GM12878 (cell line): ENCODE results near the gene TMIGD3. TPM values are rescaled to one million over a fixed set of nuclear protein-coding genes. Genes with fewer than 3 reads are reported as not detected.

Source experiments
- CBFB ChIP-seq: IDR thresholded peaks from 2 replicates; pipeline ENCODE4 v1.6.1; 2016; ENCODE audit warnings: antibody characterized with exemption, low read depth
- CBX5 ChIP-seq: sonication (generic); IDR thresholded peaks from 2 replicates; pipeline ENCODE4 v1.6.1; 2016; ENCODE audit warnings: low read depth, moderate library complexity, mild to moderate bottlenecking, inconsistent platforms
- CREB1 ChIP-seq: IDR thresholded peaks from 2 replicates; pipeline ENCODE4 v1.6.1; 2012; ENCODE audit warnings: low read depth, mild to moderate bottlenecking, inconsistent platforms
- EZH2 ChIP-seq: IDR thresholded peaks from 2 replicates; pipeline ENCODE4 v1.6.1; 2012; ENCODE audit warnings: low read depth, mild to moderate bottlenecking, control low read depth, inconsistent platforms, low read length, borderline replicate concordance; ENCODE audit not compliant: control insufficient read depth
- HCFC1 ChIP-seq: fragments of 150-350 bp; IDR thresholded peaks from 2 replicates; pipeline ENCODE4 v1.6.1; 2014; ENCODE audit warnings: low read length
- NBN ChIP-seq: fragments of 450-650 bp; IDR thresholded peaks from 2 replicates; pipeline ENCODE4 v1.6.1; 2016
- PAX8 ChIP-seq: fragments of 450-650 bp; IDR thresholded peaks from 2 replicates; pipeline ENCODE4 v1.6.1; 2017; ENCODE audit warnings: mild to moderate bottlenecking, moderate library complexity
- PML ChIP-seq: IDR thresholded peaks from 2 replicates; pipeline ENCODE4 v1.6.1; 2012; ENCODE audit warnings: low read length, inconsistent platforms
- RAD21 ChIP-seq: IDR thresholded peaks from 2 replicates; pipeline ENCODE4 v1.6.1; 2011; ENCODE audit warnings: mild to moderate bottlenecking, low read depth, low read length, moderate library complexity; ENCODE audit not compliant: insufficient read depth
- RB1 ChIP-seq: fragments of 450-650 bp; formaldehyde crosslinking; IDR thresholded peaks from 2 replicates; pipeline ENCODE4 v1.6.1; 2017; ENCODE audit warnings: mild to moderate bottlenecking, borderline replicate concordance
- RCOR1 ChIP-seq: conservative IDR thresholded peaks from 2 replicates; pipeline ENCODE4 v1.6.1; 2012; ENCODE audit warnings: low read depth, low read length, improper control_type of control experiment
- SMC3 ChIP-seq: IDR thresholded peaks from 2 replicates; pipeline ENCODE4 v1.6.1; 2011; ENCODE audit warnings: low read length, improper control_type of control experiment, borderline replicate concordance
- SP1 ChIP-seq: IDR thresholded peaks from one replicate; pipeline ENCODE4 v1.6.1; 2011; ENCODE audit warnings: low read depth, low read length
- STAT3 ChIP-seq: IDR thresholded peaks from 2 replicates; pipeline ENCODE4 v1.6.1; 2011; ENCODE audit warnings: low read depth, low read length, improper control_type of control experiment
- SUZ12 ChIP-seq: fragments of 200-600 bp; sonication (generic); IDR thresholded peaks from one replicate; pipeline ENCODE4 v1.6.1; 2018; ENCODE audit warnings: antibody characterized with exemption, mild to moderate bottlenecking; ENCODE audit not compliant: unreplicated experiment
- ZBED1 ChIP-seq: IDR thresholded peaks from 2 replicates; pipeline ENCODE4 v1.6.1; 2016; ENCODE audit warnings: borderline replicate concordance
- ZBTB33 ChIP-seq: fragments of 450-650 bp; IDR thresholded peaks from 2 replicates; pipeline ENCODE4 v1.6.1; 2017; ENCODE audit warnings: mild to moderate bottlenecking
- polyA plus RNA-seq, 11 experiments: library from polyadenylated mRNA; depleted of rRNA in 4 of 11; unstranded in 6 of 11; stranded (reverse) in 5 of 11; fragments of >200 nt; fragmentation: Nextera tagmentation in 4 of 11; fragmentation: Illumina TruSeq in 1 of 11; extraction: Ambion mirVana in 4 of 11; extraction: Trizol in 1 of 11; gene quantifications; 1 replicate in 1 of 11; 2 replicates in 10 of 11; pipeline versions ENCODE4 v1.2.1 to v1.2.3, GENCODE V29; 2011 to 2016; ENCODE audit warnings: inconsistent platforms in 2 of 11, missing spikeins in 2 of 11, low read depth in 1 of 11
- total RNA-seq, 4 experiments: library from RNA; depleted of rRNA in 3 of 4; stranded (reverse); fragments of >200 nt in 3 of 4; fragmentation: Illumina TruSeq in 1 of 4; extraction: Trizol in 1 of 4; gene quantifications; 2 replicates each; pipeline versions ENCODE4 v1.2.1 to v1.2.3, GENCODE V29; 2013 to 2021
- TF ChIP-seq, protein P1 (sequence below): IDR thresholded peaks from 2 replicates; pipeline ENCODE4 v1.6.1; 2012; ENCODE audit warnings: low read depth, low read length, improper control_type of control experiment
- TF ChIP-seq, protein P2 (sequence below): fragments of 450-650 bp; IDR thresholded peaks from 2 replicates; pipeline ENCODE4 v1.6.1; 2018; ENCODE audit warnings: mild to moderate bottlenecking, low read depth, moderate library complexity; ENCODE audit not compliant: partially characterized antibody
- TF ChIP-seq, protein P3 (sequence below): fragments of 450-650 bp; IDR thresholded peaks from 2 replicates; pipeline ENCODE4 v1.6.1; 2017; ENCODE audit warnings: low read depth, mild to moderate bottlenecking, moderate library complexity
- TF ChIP-seq, protein P4 (sequence below): fragments of 150-350 bp; IDR thresholded peaks from 2 replicates; pipeline ENCODE4 v1.6.1; 2014; ENCODE audit warnings: mild to moderate bottlenecking, low read depth, low read length

The TMIGD3 gene
- total and polyA plus RNA-seq, 10 of the 15 experiments (the other 5 are each of a cell fraction or from before 2014, with no cell fraction given): 0.17 TPM; not detected in 9

DNA sequence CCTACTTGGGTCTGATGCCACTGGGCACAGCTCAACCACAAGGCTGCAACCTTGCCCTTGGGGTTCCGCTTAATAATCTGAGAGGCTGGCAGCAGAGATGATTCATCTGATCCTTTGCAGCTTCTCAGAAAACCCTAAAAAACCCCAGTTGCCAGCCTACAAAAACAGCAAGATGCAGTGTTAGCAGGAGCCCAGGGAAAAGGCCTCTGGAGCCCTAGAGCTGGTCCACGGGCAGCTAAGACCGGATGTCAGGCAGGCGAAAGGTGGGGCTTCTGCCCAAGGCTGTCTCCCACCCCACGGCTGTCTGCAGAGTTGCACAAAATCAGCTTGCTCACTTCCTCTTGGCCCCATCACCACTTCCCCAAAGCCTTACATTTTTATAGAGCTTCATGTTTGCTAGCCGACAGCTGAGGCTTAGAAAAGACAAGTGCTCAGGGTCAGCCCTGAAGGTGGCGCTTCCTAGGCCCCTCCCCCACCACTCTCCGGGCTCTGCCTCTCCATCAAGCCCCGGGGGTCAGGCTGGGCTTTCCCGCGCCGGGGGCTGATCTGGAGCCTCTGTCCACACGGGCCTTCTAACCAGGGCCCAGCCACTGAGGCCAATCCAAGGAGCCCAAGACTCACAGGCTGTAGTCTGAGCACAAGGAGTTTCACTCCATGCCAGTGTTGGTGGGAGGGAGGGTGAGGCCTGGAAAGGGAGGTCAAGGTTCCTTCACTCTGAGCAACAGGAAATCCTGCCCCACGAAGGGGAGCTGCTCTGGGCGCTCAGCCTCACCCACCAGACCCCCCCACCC is 4.2 kb upstream of the TMIGD3 start (continued):
- TF ChIP-seq PML (peak; percentile 24; the same call in 1 of the 2 replicates), EZH2 (no peak), ZBED1 (no peak), SMC3 (no peak), RCOR1 (no peak), HCFC1 (0 out of 2 replicates have a peak, but pooled peaks have one; percentile 9), ZBTB33 (no peak), SUZ12 (no peak), RB1 (peak; percentile 48; the same call in 1 of the 2 replicates), RAD21 (no peak), NBN (no peak; the same call in 1 of the 2 replicates), PAX8 (no peak), SP1 (no peak), CBX5 (0 out of 2 replicates have a peak, but pooled peaks have one; percentile 2), CBFB (peak; percentile 48; the same call in 1 of the 2 replicates), STAT3 (no peak), CREB1 (no peak)
- TF ChIP-seq, protein P1, sequence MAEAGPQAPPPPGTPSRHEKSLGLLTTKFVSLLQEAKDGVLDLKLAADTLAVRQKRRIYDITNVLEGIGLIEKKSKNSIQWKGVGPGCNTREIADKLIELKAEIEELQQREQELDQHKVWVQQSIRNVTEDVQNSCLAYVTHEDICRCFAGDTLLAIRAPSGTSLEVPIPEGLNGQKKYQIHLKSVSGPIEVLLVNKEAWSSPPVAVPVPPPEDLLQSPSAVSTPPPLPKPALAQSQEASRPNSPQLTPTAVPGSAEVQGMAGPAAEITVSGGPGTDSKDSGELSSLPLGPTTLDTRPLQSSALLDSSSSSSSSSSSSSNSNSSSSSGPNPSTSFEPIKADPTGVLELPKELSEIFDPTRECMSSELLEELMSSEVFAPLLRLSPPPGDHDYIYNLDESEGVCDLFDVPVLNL: no peak
- TF ChIP-seq, protein P2, sequence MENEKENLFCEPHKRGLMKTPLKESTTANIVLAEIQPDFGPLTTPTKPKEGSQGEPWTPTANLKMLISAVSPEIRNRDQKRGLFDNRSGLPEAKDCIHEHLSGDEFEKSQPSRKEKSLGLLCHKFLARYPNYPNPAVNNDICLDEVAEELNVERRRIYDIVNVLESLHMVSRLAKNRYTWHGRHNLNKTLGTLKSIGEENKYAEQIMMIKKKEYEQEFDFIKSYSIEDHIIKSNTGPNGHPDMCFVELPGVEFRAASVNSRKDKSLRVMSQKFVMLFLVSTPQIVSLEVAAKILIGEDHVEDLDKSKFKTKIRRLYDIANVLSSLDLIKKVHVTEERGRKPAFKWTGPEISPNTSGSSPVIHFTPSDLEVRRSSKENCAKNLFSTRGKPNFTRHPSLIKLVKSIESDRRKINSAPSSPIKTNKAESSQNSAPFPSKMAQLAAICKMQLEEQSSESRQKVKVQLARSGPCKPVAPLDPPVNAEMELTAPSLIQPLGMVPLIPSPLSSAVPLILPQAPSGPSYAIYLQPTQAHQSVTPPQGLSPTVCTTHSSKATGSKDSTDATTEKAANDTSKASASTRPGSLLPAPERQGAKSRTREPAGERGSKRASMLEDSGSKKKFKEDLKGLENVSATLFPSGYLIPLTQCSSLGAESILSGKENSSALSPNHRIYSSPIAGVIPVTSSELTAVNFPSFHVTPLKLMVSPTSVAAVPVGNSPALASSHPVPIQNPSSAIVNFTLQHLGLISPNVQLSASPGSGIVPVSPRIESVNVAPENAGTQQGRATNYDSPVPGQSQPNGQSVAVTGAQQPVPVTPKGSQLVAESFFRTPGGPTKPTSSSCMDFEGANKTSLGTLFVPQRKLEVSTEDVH: no peak
- TF ChIP-seq, protein P3, sequence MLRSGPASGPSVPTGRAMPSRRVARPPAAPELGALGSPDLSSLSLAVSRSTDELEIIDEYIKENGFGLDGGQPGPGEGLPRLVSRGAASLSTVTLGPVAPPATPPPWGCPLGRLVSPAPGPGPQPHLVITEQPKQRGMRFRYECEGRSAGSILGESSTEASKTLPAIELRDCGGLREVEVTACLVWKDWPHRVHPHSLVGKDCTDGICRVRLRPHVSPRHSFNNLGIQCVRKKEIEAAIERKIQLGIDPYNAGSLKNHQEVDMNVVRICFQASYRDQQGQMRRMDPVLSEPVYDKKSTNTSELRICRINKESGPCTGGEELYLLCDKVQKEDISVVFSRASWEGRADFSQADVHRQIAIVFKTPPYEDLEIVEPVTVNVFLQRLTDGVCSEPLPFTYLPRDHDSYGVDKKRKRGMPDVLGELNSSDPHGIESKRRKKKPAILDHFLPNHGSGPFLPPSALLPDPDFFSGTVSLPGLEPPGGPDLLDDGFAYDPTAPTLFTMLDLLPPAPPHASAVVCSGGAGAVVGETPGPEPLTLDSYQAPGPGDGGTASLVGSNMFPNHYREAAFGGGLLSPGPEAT: no peak; the same call in 1 of the 2 replicates
- TF ChIP-seq, protein P4, sequence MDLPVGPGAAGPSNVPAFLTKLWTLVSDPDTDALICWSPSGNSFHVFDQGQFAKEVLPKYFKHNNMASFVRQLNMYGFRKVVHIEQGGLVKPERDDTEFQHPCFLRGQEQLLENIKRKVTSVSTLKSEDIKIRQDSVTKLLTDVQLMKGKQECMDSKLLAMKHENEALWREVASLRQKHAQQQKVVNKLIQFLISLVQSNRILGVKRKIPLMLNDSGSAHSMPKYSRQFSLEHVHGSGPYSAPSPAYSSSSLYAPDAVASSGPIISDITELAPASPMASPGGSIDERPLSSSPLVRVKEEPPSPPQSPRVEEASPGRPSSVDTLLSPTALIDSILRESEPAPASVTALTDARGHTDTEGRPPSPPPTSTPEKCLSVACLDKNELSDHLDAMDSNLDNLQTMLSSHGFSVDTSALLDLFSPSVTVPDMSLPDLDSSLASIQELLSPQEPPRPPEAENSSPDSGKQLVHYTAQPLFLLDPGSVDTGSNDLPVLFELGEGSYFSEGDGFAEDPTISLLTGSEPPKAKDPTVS: no peak
